ENCODE data around the gene SBNO2. TPM values are rescaled to one million over a fixed set of nuclear protein-coding genes. Genes with fewer than 3 reads are reported as not detected.

SBNO2 gene
- total and polyA plus RNA-seq, 2 experiments from 2014 or later = 6.9 to 35.4 TPM

DNA sequence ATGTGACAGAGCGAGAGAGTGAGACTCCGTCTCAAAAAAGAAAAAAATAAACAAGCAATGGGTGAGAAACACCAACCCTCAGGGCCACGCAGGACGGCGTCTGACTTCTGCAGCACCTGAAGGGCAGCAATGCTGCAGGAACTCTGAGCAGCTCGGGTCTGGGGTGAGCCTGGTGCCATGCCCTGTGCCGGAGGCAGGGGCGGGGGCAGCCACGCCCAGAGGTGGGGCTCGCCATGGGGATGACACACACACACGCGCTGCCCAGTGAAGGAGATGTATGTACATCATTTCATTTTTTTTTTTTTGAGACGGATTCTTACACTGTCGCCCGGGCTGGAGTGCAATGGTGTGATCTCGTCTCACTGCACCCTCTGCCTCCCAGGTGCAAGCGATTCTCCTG lies 46.0 kb downstream of the SBNO2 start (continued):
- TF ChIP-seq, protein P1, sequence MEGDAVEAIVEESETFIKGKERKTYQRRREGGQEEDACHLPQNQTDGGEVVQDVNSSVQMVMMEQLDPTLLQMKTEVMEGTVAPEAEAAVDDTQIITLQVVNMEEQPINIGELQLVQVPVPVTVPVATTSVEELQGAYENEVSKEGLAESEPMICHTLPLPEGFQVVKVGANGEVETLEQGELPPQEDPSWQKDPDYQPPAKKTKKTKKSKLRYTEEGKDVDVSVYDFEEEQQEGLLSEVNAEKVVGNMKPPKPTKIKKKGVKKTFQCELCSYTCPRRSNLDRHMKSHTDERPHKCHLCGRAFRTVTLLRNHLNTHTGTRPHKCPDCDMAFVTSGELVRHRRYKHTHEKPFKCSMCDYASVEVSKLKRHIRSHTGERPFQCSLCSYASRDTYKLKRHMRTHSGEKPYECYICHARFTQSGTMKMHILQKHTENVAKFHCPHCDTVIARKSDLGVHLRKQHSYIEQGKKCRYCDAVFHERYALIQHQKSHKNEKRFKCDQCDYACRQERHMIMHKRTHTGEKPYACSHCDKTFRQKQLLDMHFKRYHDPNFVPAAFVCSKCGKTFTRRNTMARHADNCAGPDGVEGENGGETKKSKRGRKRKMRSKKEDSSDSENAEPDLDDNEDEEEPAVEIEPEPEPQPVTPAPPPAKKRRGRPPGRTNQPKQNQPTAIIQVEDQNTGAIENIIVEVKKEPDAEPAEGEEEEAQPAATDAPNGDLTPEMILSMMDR (conservative IDR thresholded peaks at IDR 0.05; ENCODE audit: low read depth in 2 of 2) = no peak
- TF ChIP-seq EZH2 (IDR thresholded peaks at IDR 0.05; ENCODE audit: low read depth, unreplicated experiment) = no peak
- no peak for TF ChIP-seq EZH2phosphoT487 (IDR thresholded peaks at IDR 0.05; ENCODE audit: unreplicated experiment)
- TF ChIP-seq, protein P2, sequence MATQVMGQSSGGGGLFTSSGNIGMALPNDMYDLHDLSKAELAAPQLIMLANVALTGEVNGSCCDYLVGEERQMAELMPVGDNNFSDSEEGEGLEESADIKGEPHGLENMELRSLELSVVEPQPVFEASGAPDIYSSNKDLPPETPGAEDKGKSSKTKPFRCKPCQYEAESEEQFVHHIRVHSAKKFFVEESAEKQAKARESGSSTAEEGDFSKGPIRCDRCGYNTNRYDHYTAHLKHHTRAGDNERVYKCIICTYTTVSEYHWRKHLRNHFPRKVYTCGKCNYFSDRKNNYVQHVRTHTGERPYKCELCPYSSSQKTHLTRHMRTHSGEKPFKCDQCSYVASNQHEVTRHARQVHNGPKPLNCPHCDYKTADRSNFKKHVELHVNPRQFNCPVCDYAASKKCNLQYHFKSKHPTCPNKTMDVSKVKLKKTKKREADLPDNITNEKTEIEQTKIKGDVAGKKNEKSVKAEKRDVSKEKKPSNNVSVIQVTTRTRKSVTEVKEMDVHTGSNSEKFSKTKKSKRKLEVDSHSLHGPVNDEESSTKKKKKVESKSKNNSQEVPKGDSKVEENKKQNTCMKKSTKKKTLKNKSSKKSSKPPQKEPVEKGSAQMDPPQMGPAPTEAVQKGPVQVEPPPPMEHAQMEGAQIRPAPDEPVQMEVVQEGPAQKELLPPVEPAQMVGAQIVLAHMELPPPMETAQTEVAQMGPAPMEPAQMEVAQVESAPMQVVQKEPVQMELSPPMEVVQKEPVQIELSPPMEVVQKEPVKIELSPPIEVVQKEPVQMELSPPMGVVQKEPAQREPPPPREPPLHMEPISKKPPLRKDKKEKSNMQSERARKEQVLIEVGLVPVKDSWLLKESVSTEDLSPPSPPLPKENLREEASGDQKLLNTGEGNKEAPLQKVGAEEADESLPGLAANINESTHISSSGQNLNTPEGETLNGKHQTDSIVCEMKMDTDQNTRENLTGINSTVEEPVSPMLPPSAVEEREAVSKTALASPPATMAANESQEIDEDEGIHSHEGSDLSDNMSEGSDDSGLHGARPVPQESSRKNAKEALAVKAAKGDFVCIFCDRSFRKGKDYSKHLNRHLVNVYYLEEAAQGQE (IDR thresholded peaks at IDR 0.05; ENCODE audit: unreplicated experiment) = no peak
- no peak for TF ChIP-seq POLR2AphosphoS5 (IDR thresholded peaks at IDR 0.05; ENCODE audit: low read depth)
- TF ChIP-seq, protein P3, sequence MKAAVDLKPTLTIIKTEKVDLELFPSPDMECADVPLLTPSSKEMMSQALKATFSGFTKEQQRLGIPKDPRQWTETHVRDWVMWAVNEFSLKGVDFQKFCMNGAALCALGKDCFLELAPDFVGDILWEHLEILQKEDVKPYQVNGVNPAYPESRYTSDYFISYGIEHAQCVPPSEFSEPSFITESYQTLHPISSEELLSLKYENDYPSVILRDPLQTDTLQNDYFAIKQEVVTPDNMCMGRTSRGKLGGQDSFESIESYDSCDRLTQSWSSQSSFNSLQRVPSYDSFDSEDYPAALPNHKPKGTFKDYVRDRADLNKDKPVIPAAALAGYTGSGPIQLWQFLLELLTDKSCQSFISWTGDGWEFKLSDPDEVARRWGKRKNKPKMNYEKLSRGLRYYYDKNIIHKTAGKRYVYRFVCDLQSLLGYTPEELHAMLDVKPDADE (IDR thresholded peaks at IDR 0.05) = no peak
- no peak for TF ChIP-seq CREB1 (CRISPR knock-in tag; IDR thresholded peaks at IDR 0.05; ENCODE audit: low read depth)
- no peak for TF ChIP-seq NANOG (IDR thresholded peaks at IDR 0.05; ENCODE audit: borderline replicate concordance)
- TF ChIP-seq ZNF114 (CRISPR knock-in tag; IDR thresholded peaks at IDR 0.05) = no peak
- no peak for TF ChIP-seq STAT1 (IDR thresholded peaks at IDR 0.05; ENCODE audit: unreplicated experiment)

DNA sequence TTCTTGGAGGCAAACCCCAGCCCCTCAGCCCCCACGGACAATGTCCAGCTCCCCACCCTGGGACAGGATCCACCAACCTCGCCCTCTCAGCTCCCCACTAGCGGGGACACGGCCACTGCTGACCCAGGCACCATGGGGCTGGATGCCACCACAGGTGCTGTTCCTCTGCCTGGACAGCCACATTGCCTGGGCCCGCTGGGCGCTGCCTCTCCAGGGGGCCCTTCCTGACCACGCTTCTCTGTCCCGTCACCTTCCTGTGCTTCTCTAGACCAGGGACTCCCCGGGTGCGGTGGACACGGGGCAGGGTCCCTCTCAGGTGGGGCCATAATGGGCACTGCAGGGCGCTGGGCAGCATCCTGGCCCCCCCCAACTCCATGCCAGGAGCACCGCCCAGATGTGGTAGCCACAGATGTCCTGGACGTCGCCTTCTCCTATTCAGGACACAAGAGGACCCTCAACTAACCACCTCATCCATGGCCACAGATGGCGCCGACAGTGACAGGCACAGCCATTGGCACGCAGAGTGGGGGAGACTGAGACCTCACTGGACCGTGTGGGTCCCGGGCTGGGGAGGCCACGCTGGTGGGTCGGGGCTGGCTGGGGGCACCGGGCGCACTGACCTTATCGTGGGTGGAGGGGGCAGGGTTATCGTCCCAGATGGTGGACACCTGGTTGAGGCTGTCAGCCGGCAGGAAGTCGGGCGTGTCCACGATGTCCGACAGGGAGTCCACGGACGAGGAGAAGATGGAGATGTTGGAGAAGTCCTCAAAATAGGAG lies 46.9 kb downstream of the SBNO2 start:
- peaks cover 4% of the 10 kb centered on the region for H3K27me3 Mint-ChIP-seq (ENCODE audit: insufficient read depth, low read depth, poor library complexity)
- Histone ChIP-seq H3K36me3 (ENCODE audit: insufficient read depth) (no peaks in the 10 kb centered on the region), H3K27me3 (ENCODE audit: insufficient read depth) (no peaks in the 10 kb centered on the region), H3K4me3 (no peak overlapping the region), H4K20me1 (replicated peaks; ENCODE audit: insufficient read depth) (no peaks in the 10 kb centered on the region; the same call in 1 of the 2 replicates), H3K4me2 (no peak overlapping the region), H3K79me2 (replicated peaks; ENCODE audit: insufficient read depth) (no peaks in the 10 kb centered on the region), H3K4me1 (ENCODE audit: insufficient read depth) (no peaks in the 10 kb centered on the region), H2AFZ (no peak overlapping the region), H3K9me2 (ENCODE audit: insufficient read depth) (no peaks in the 10 kb centered on the region), H3K27ac (ENCODE audit: low read depth) (no peak overlapping the region), H3F3A (replicated peaks; ENCODE audit: low read depth) (0 out of 2 replicates have a peak, but pooled peaks cover 6% of the 10 kb centered on the region)
- ATAC-seq (no peak), DNase-seq (ENCODE audit: low spot score) (no peak)
- H3K9me3 Mint-ChIP-seq = no peaks in the 10 kb centered on the region; the same call in 2 of the 3 replicates
- peaks cover 7% of the 10 kb centered on the region for H3K36me3 Mint-ChIP-seq (ENCODE audit: low read depth)
- H3K4me3 Mint-ChIP-seq = no peak overlapping the region
- H3K4me1 Mint-ChIP-seq = peaks cover 2% of the 10 kb centered on the region
- no peak overlapping the region for H3K27ac Mint-ChIP-seq
- TF ChIP-seq EZH2phosphoT487 (IDR thresholded peaks at IDR 0.05; ENCODE audit: unreplicated experiment) = no peak
- no peak for TF ChIP-seq ZNF114 (CRISPR knock-in tag; IDR thresholded peaks at IDR 0.05)
- TF ChIP-seq ZNF331 (CRISPR knock-in tag; IDR thresholded peaks at IDR 0.05; ENCODE audit: low read depth) = no peak
- no peak for TF ChIP-seq JUNB (IDR thresholded peaks at IDR 0.05; ENCODE audit: unreplicated experiment)
- TF ChIP-seq, protein P3 (IDR thresholded peaks at IDR 0.05) = no peak
- TF ChIP-seq NANOG (IDR thresholded peaks at IDR 0.05; ENCODE audit: borderline replicate concordance) = no peak
- no peak for TF ChIP-seq POLR2AphosphoS5 (IDR thresholded peaks at IDR 0.05; ENCODE audit: low read depth)
- TF ChIP-seq, protein P1 (conservative IDR thresholded peaks at IDR 0.05; ENCODE audit: low read depth in 2 of 2) = no peak

All from GM23338 (cell line).